PC-3 (cell line): ENCODE results near the gene OPRM1. TPM values are rescaled to one million over a fixed set of nuclear protein-coding genes. Genes with fewer than 3 reads are reported as not detected.

Experiments
- ATAC-seq: fragments of 200-7000 bp; cut with Tn5 transposase; 2 replicates; pipeline ENCODE4 v1.9.1; 2020; ENCODE audit warnings: mild to moderate bottlenecking, moderate library complexity
- BruUV-seq: library from RNA; stranded (reverse); fragments of 400-500 nt; replicated peaks from 2 replicates; lab custom pipeline; 2021; lab: Mats Ljungman, UMichigan
- CTCF ChIA-PET: fragments of 300-600 bp; sonication (Branson Sonifier 250); formaldehyde crosslinking; loops from one replicate; lab custom pipeline; 2022; ENCODE audit warnings: antibody characterized with exemption; lab: Charles Lee
- POLR2A ChIA-PET: fragments of 300-600 bp; sonication (Branson Sonifier 250); formaldehyde crosslinking; loops from one replicate; lab custom pipeline; 2022; ENCODE audit warnings: antibody characterized with exemption; ENCODE audit not compliant: unreplicated experiment; lab: Charles Lee
- DNase-seq: peaks from one replicate; pipeline ENCODE4 v3.0.0-alpha.2; 2015
- H2AFZ ChIP-seq: fragments of 300-600 bp; sonication (generic); 2 replicates; pipeline ENCODE4 v1.6.0; 2016; ENCODE audit warnings: antibody characterized with exemption, low read length
- H3F3A ChIP-seq: fragments of 300-600 bp; sonication (generic); one replicate; pipeline ENCODE4 v1.6.0; 2017; ENCODE audit warnings: antibody characterized with exemption, low read length, control low read depth, mild to moderate bottlenecking; ENCODE audit not compliant: unreplicated experiment
- H3K27ac ChIP-seq: fragments of 300-600 bp; sonication (generic); 2 replicates; pipeline ENCODE4 v1.5.1; 2016; ENCODE audit warnings: mild to moderate bottlenecking, low read length
- H3K27me3 ChIP-seq: fragments of 300-600 bp; sonication (generic); 2 replicates; pipeline ENCODE4 v1.6.1; 2016; ENCODE audit warnings: low read length, mixed read lengths
- H3K36me3 ChIP-seq: fragments of 300-600 bp; sonication (generic); 2 replicates; pipeline ENCODE4 v1.6.1; 2016; ENCODE audit warnings: low read depth, mixed run types, low read length, mixed read lengths
- H3K4me1 ChIP-seq: fragments of 300-600 bp; sonication (generic); 2 replicates; pipeline ENCODE4 v1.5.1; 2016; ENCODE audit warnings: low read length; ENCODE audit not compliant: insufficient read depth
- H3K4me2 ChIP-seq: fragments of 300-600 bp; sonication (generic); 2 replicates; pipeline ENCODE4 v1.6.0; 2016; ENCODE audit warnings: low read length
- H3K4me3 ChIP-seq: fragments of 300-600 bp; sonication (generic); 2 replicates; pipeline ENCODE4 v1.5.1; 2016; ENCODE audit warnings: mild to moderate bottlenecking, low read length, mixed read lengths
- H3K79me2 ChIP-seq: fragments of 300-600 bp; sonication (generic); 2 replicates; pipeline ENCODE4 v1.6.1; 2017; ENCODE audit warnings: low read length, mixed read lengths
- H3K9ac ChIP-seq: fragments of 300-600 bp; sonication (generic); 2 replicates; pipeline ENCODE4 v1.6.0; 2016; ENCODE audit warnings: mild to moderate bottlenecking, low read length
- H3K9me2 ChIP-seq: fragments of 300-600 bp; sonication (generic); replicated peaks from 2 replicates; pipeline ENCODE4 v1.6.1; 2016; ENCODE audit warnings: mixed run types, low read length, mixed read lengths
- H3K9me3 ChIP-seq: fragments of 300-600 bp; sonication (generic); 2 replicates; pipeline ENCODE4 v1.6.1; 2016; ENCODE audit warnings: low read length, mixed read lengths
- H4K20me1 ChIP-seq: fragments of 300-600 bp; sonication (generic); 2 replicates; pipeline ENCODE4 v1.6.1; 2016; ENCODE audit warnings: low read length, mixed read lengths
- CTCF ChIP-seq: fragments of 300-600 bp; sonication (generic); conservative IDR thresholded peaks from 2 replicates; pipeline ENCODE4 v1.5.1; 2017; ENCODE audit warnings: antibody characterized with exemption, low read depth, mild to moderate bottlenecking, low read length
- EZH2 ChIP-seq: fragments of 300-600 bp; sonication (generic); IDR thresholded peaks from one replicate; pipeline ENCODE4 v1.6.1; 2017; ENCODE audit warnings: antibody characterized with exemption, mild to moderate bottlenecking, low read length; ENCODE audit not compliant: unreplicated experiment
- EZH2phosphoT487 ChIP-seq: fragments of 300-600 bp; sonication (generic); IDR thresholded peaks from 2 replicates; pipeline ENCODE4 v1.6.1; 2018; ENCODE audit warnings: mild to moderate bottlenecking, antibody characterized with exemption, low read length, borderline replicate concordance
- intact Hi-C: fragments of 100-400 bp; cut with micrococcal nuclease; formaldehyde crosslinking; loops from 2 replicates; pipeline ENCODE4 v1.9.0; 2023
- total RNA-seq: library from RNA; depleted of rRNA; stranded (reverse); fragments of >200 nt; gene quantifications from 2 replicates; pipeline ENCODE4 v1.2.3, GENCODE V29; 2014

The OPRM1 gene
- total RNA-seq, 1 experiment from 2014 or later, result not detected

- TF ChIP-seq EZH2, result no peak
- no peak for TF ChIP-seq CTCF
- TF ChIP-seq EZH2phosphoT487, result no peak
- H3K36me3 ChIP-seq, result no peaks in the 10 kb centered on the region
- no peak overlapping the region for H3K9ac ChIP-seq
- no peaks in the 10 kb centered on the region; the same call in 1 of the 2 replicates for H3K27me3 ChIP-seq
- intact Hi-C loops, result no loop called here
- no peak overlapping the region for H3K4me3 ChIP-seq
- DNase-seq (no peak), ATAC-seq (no peak)
- H2AFZ ChIP-seq, result no peak overlapping the region
- H3K9me3 ChIP-seq, result no peaks in the 10 kb centered on the region
- no peaks in the 10 kb centered on the region for H3F3A ChIP-seq
- H4K20me1 ChIP-seq, result no peaks in the 10 kb centered on the region
- no peak overlapping the region for H3K4me2 ChIP-seq
- CTCF ChIA-PET, result no interaction called here
- H3K9me2 ChIP-seq, result no peaks in the 10 kb centered on the region
- no TSS peak for BruUV-seq
- no peaks in the 10 kb centered on the region for H3K79me2 ChIP-seq
- H3K4me1 ChIP-seq, result no peaks in the 10 kb centered on the region
- POLR2A ChIA-PET, result no interaction called here
- no peak overlapping the region for H3K27ac ChIP-seq
Observed at GRCh38 chr6:154002894-154003293, 36.1 kb upstream of the OPRM1 start.

GRCh38 chr6:154010371-154010770 is 28.7 kb upstream of the OPRM1 start:
- intact Hi-C loops, result no loop called here
- Histone ChIP-seq H3K4me1 (no peaks in the 10 kb centered on the region), H3K9me3 (no peaks in the 10 kb centered on the region), H3K4me3 (no peak overlapping the region), H4K20me1 (no peaks in the 10 kb centered on the region), H3K4me2 (no peak overlapping the region), H2AFZ (no peak overlapping the region), H3K27ac (no peak overlapping the region), H3K9ac (no peak overlapping the region), H3K27me3 (peaks cover 33% of the 10 kb centered on the region), H3F3A (no peaks in the 10 kb centered on the region), H3K9me2 (no peaks in the 10 kb centered on the region), H3K79me2 (no peaks in the 10 kb centered on the region), H3K36me3 (no peaks in the 10 kb centered on the region)
- ATAC-seq (no peak), DNase-seq (no peak)
- BruUV-seq, result no TSS peak
- TF ChIP-seq CTCF (no peak), EZH2phosphoT487 (no peak)
- ChIA-PET CTCF (no interaction called here), POLR2A (no interaction called here)

GRCh38 chr6:154012852-154013251 is 26.2 kb upstream of the OPRM1 start:
- no peak overlapping the region for H3K4me2 ChIP-seq
- ChIA-PET CTCF (no interaction called here), POLR2A (no interaction called here)
- no peaks in the 10 kb centered on the region for H3K9me2 ChIP-seq
- H3F3A ChIP-seq, result no peaks in the 10 kb centered on the region
- no peak overlapping the region for H2AFZ ChIP-seq
- BruUV-seq, result no TSS peak
- TF ChIP-seq EZH2phosphoT487, result no peak
- TF ChIP-seq CTCF, result no peak
- no peak for TF ChIP-seq EZH2
- no peaks in the 10 kb centered on the region for H3K36me3 ChIP-seq
- no peaks in the 10 kb centered on the region for H3K4me1 ChIP-seq
- no peak overlapping the region for H3K27ac ChIP-seq
- DNase-seq (no peak), ATAC-seq (no peak)
- H3K27me3 ChIP-seq, result peaks cover 50% of the 10 kb centered on the region
- intact Hi-C loops, result no loop called here
- H3K79me2 ChIP-seq, result no peaks in the 10 kb centered on the region
- H4K20me1 ChIP-seq, result no peaks in the 10 kb centered on the region
- no peak overlapping the region for H3K9ac ChIP-seq
- no peak overlapping the region for H3K4me3 ChIP-seq
- no peaks in the 10 kb centered on the region for H3K9me3 ChIP-seq
